Testis (tissue), 3 donors: ENCODE measurements around the gene CHIT1. TPM values are rescaled to one million over a fixed set of nuclear protein-coding genes. Genes with fewer than 3 reads are reported as not detected.
"Not testable (repeated sequence)": the region's sequence is repeated elsewhere in the genome, so short reads cannot be mapped to it uniquely, and the experiment has no call there.

Experiments
- DNase-seq: peaks from one replicate; pipeline ENCODE4 v3.0.0-alpha.2; 2019
- H3K27ac ChIP-seq, 2 donors: fragments of 200-600 bp; sonication (generic); one replicate each; pipeline ENCODE4 v1.5.1; 2019
- H3K27me3 ChIP-seq: fragments of 200-600 bp; sonication (generic); one replicate; pipeline ENCODE4 v1.5.1; 2019
- H3K36me3 ChIP-seq: fragments of 200-600 bp; sonication (generic); one replicate; pipeline ENCODE4 v1.5.1; 2017; ENCODE audit warnings: low read depth; ENCODE audit errors: missing control alignments
- H3K4me1 ChIP-seq: fragments of 200-600 bp; sonication (generic); one replicate; pipeline ENCODE4 v1.5.1; 2019
- H3K4me3 ChIP-seq, 2 donors: fragments of 200-600 bp; sonication (generic); one replicate each; pipeline ENCODE4 v1.5.1; 2017 to 2019
- H3K9me3 ChIP-seq: fragments of 200-600 bp; sonication (generic); one replicate; pipeline ENCODE4 v1.5.1; 2017
- POLR2A ChIP-seq: fragments of 450-650 bp; IDR thresholded peaks from one replicate; pipeline ENCODE4 v1.6.1; 2017; ENCODE audit warnings: antibody characterized with exemption, mild to moderate bottlenecking, moderate library complexity
- WGBS, 2 donors: methylation state at CpG; one replicate each; pipeline ENCODE4 v1.1.5; 2018; 5-methylcytosine and 5-hydroxymethylcytosine counted together
- intact Hi-C: fragments of 100-400 bp; cut with DNase I; formaldehyde crosslinking; loops from one replicate; pipeline ENCODE4 v1.15.1; 2023; ENCODE audit warnings: low total_unique reads
- polyA plus RNA-seq: library from polyadenylated mRNA; stranded (reverse); fragments of 350-450 nt; fragmentation: Illumina TruSeq; extraction: RNeasy Lipid Tissue Mini Kit (QIAGEN cat#74804); gene quantifications from one replicate; pipeline ENCODE4 v1.2.3, GENCODE V29; 2014; ENCODE audit warnings: low read depth, low replicate concordance; ENCODE audit not compliant: insufficient read depth
- total RNA-seq, 2 donors: library from RNA; depleted of rRNA; stranded (reverse); fragments of >200 nt; gene quantifications; one replicate each; pipeline ENCODE4 v1.2.3, GENCODE V29; 2016
- TF ChIP-seq, protein P1 (sequence below), 3 experiments: fragments of 450-650 bp in 2 of 3; fragments of 200-600 bp in 1 of 3; sonication (generic) in 1 of 3; IDR thresholded peaks; one replicate each; pipeline ENCODE4 v1.5.1; 2016 to 2019; ENCODE audit warnings: antibody characterized with exemption in 3 of 3, mild to moderate bottlenecking in 2 of 3, moderate library complexity in 1 of 3

Gene CHIT1
- total and polyA plus RNA-seq, 3 donors from 2014 or later: 0.08 to 9.9 (median 0.62) TPM

DNA sequence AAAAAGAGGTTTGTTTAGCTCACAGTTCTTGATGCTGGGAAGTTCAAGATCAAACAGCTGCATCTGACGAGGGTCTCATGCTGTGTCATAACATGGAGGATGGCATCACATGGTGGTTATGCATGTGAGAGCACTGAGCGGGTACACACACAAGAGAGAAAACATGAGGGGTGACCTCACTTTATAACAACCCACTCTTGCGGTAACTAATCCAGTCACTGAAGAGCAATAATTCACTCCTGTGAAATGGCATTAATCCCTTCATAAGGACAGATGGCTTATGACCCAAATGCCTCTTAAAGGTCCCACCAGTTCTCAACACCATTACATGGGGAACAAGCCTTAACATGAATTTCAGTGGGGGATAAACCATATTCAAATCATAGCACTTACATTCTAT, 23.2 kb upstream of the CHIT1 start:
- Histone ChIP-seq H3K4me1 (no peaks in the 10 kb centered on the region), H3K4me3 (no peak overlapping the region), H3K9me3 (no peaks in the 10 kb centered on the region), H3K27ac (no peak overlapping the region), H3K27me3 (no peaks in the 10 kb centered on the region), H3K36me3 (no peaks in the 10 kb centered on the region)
- no peak for DNase-seq
- TF ChIP-seq, protein P1, sequence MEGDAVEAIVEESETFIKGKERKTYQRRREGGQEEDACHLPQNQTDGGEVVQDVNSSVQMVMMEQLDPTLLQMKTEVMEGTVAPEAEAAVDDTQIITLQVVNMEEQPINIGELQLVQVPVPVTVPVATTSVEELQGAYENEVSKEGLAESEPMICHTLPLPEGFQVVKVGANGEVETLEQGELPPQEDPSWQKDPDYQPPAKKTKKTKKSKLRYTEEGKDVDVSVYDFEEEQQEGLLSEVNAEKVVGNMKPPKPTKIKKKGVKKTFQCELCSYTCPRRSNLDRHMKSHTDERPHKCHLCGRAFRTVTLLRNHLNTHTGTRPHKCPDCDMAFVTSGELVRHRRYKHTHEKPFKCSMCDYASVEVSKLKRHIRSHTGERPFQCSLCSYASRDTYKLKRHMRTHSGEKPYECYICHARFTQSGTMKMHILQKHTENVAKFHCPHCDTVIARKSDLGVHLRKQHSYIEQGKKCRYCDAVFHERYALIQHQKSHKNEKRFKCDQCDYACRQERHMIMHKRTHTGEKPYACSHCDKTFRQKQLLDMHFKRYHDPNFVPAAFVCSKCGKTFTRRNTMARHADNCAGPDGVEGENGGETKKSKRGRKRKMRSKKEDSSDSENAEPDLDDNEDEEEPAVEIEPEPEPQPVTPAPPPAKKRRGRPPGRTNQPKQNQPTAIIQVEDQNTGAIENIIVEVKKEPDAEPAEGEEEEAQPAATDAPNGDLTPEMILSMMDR (IDR thresholded peaks at IDR 0.05): no peak
- WGBS, 2 donors: 84 to 91% methylated on average over 3 of the region's 3 CpGs
- intact Hi-C loops: no loop called here

- 89 to 91% methylated on average over 2 of the region's 2 CpGs for WGBS, 2 donors
- Histone ChIP-seq H3K4me3 (no peak overlapping the region), H3K27ac (no peak overlapping the region), H3K27me3 (no peaks in the 10 kb centered on the region), H3K4me1 (no peaks in the 10 kb centered on the region), H3K9me3 (no peaks in the 10 kb centered on the region), H3K36me3 (no peaks in the 10 kb centered on the region)
- intact Hi-C loops: no loop called here
- DNase-seq: no peak
- no peak for TF ChIP-seq POLR2A
- TF ChIP-seq, protein P1 (IDR thresholded peaks at IDR 0.05): no peak
Measured at GRCh38 chr1:203251466-203251865, 22.0 kb upstream of the CHIT1 start.

DNA sequence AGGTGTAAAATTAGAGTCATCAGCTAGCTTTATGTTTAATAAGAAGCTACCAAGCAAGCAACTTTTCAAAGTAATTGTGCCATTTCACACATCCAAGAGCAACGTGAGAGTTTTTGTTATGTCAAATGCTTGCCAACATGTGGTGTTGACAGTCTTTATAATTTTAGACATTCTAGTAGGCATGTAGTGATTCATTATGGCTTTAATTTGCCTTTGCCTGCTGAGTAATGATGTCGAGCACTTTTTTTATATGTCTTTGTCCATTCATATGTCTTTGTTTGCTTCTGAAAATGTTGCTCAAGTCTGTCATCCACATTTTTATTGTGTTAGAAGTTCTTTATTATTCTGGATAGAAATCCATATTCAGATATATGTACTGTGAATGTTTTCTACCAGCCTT, 21.4 kb upstream of the CHIT1 start:
- Histone ChIP-seq H3K27me3 (no peaks in the 10 kb centered on the region), H3K4me1 (no peaks in the 10 kb centered on the region), H3K4me3 (no peak overlapping the region), H3K27ac (no peak overlapping the region), H3K9me3 (no peaks in the 10 kb centered on the region), H3K36me3 (no peaks in the 10 kb centered on the region)
- DNase-seq: no peak
- intact Hi-C loops: no loop called here
- TF ChIP-seq, protein P1 (IDR thresholded peaks at IDR 0.05): no peak
- no peak for TF ChIP-seq POLR2A
- 65 to 77% methylated on average over 2 of the region's 2 CpGs for WGBS, 2 donors

DNA sequence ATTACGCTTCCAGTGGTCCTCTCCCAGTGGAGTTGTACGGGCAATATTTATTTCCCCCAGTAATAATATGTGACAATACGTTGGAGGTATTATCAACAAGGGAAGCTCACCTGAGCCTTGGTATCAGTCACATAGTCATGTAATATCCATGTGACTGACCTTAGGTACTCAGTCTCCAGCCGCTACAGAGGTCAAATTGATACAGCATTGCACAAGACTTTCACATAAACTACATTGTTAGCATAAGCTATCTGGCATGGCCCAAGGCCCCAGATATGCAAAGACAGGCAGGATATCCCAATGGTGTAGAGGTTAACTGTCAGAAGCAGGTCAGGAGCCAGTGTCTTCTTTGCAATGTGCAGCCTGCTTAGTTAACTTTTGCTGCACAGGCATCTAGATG, 15.3 kb upstream of the CHIT1 start:
- Histone ChIP-seq H3K36me3 (no peaks in the 10 kb centered on the region), H3K4me3 (no peak overlapping the region), H3K9me3 (no peaks in the 10 kb centered on the region), H3K27ac (no peak overlapping the region), H3K27me3 (no peaks in the 10 kb centered on the region), H3K4me1 (no peaks in the 10 kb centered on the region)
- TF ChIP-seq, protein P1 (IDR thresholded peaks at IDR 0.05): no peak
- TF ChIP-seq POLR2A: no peak
- DNase-seq: no peak
- 69% methylated on average over 4 of the region's 4 CpGs for WGBS, 2 donors
- intact Hi-C loops: no loop called here

- H3K4me3 ChIP-seq, H3K27me3 ChIP-seq, H3K4me1 ChIP-seq, H3K36me3 ChIP-seq, DNase-seq, intact Hi-C loops, H3K27ac ChIP-seq, H3K9me3 ChIP-seq: not testable (repeated sequence)
- 83 to 88% methylated on average over 5 of the region's 5 CpGs for WGBS, 2 donors
Measured at GRCh38 chr1:203241708-203242107, 12.2 kb upstream of the CHIT1 start.
